ENCODE results near the gene SLC25A20.

SLC25A20 gene

GRCh38 chr3:48934333-48934991 lies 35.8 kb upstream of the SLC25A20 start:
- TF ChIP-seq CTCF (IDR thresholded peaks at IDR 0.05; ENCODE audit: low read length) (no peak), EZH2 (IDR thresholded peaks at IDR 0.05; ENCODE audit: borderline replicate concordance, low read length) (no peak)
- Histone ChIP-seq H2AFZ (ENCODE audit: low read length) (no peak overlapping the region), H3K9ac (ENCODE audit: low read length) (no peak overlapping the region), H3F3A (ENCODE audit: insufficient read depth, low read length) (no peaks in the 10 kb centered on the region), H3K9me3 (ENCODE audit: low read length) (no peaks in the 10 kb centered on the region), H3K79me2 (ENCODE audit: insufficient read depth, low read length) (peaks cover 80% of the 10 kb centered on the region), H3K4me3 (ENCODE audit: low read depth, low read length, poor library complexity, severe bottlenecking) (no peak overlapping the region), H3K4me2 (ENCODE audit: low read length) (no peak overlapping the region), H3K4me1 (ENCODE audit: insufficient read depth, low read length, severe bottlenecking) (no peaks in the 10 kb centered on the region), H3K36me3 (ENCODE audit: insufficient read depth, low read length) (peaks cover 84% of the 10 kb centered on the region), H3K27me3 (ENCODE audit: insufficient read depth, low read length) (no peaks in the 10 kb centered on the region), H3K27ac (ENCODE audit: low read depth, low read length, poor library complexity, severe bottlenecking) (no peak overlapping the region), H4K20me1 (ENCODE audit: insufficient read depth, low read length) (no peaks in the 10 kb centered on the region), H3K9me2 (ENCODE audit: low read depth, low read length) (no peaks in the 10 kb centered on the region)

GRCh38 chr3:48931944-48932580 lies 33.4 kb upstream of the SLC25A20 start:
- Histone ChIP-seq H3K79me2 (ENCODE audit: insufficient read depth, low read length) (peaks cover 90% of the 10 kb centered on the region), H3K9me2 (ENCODE audit: low read depth, low read length) (no peaks in the 10 kb centered on the region), H2AFZ (ENCODE audit: low read length) (no peak overlapping the region), H3K4me3 (ENCODE audit: low read depth, low read length, poor library complexity, severe bottlenecking) (no peak overlapping the region), H3K9me3 (ENCODE audit: low read length) (no peaks in the 10 kb centered on the region), H3F3A (ENCODE audit: insufficient read depth, low read length) (no peaks in the 10 kb centered on the region), H3K9ac (ENCODE audit: low read length) (no peak overlapping the region), H3K4me1 (ENCODE audit: insufficient read depth, low read length, severe bottlenecking) (peaks cover 22% of the 10 kb centered on the region), H3K27ac (ENCODE audit: low read depth, low read length, poor library complexity, severe bottlenecking) (no peak overlapping the region), H3K4me2 (ENCODE audit: low read length) (no peak overlapping the region), H4K20me1 (ENCODE audit: insufficient read depth, low read length) (no peaks in the 10 kb centered on the region), H3K27me3 (ENCODE audit: insufficient read depth, low read length) (no peaks in the 10 kb centered on the region), H3K36me3 (ENCODE audit: insufficient read depth, low read length) (peaks cover 97% of the 10 kb centered on the region)
- no peak for TF ChIP-seq CTCF (IDR thresholded peaks at IDR 0.05; ENCODE audit: low read length)
- TF ChIP-seq EZH2 (IDR thresholded peaks at IDR 0.05; ENCODE audit: borderline replicate concordance, low read length), result no peak

GRCh38 chr3:48930590-48930989 lies 31.9 kb upstream of the SLC25A20 start:
- Histone ChIP-seq H4K20me1 (ENCODE audit: insufficient read depth, low read length) (no peaks in the 10 kb centered on the region), H2AFZ (ENCODE audit: low read length) (no peak overlapping the region), H3K4me3 (ENCODE audit: low read depth, low read length, poor library complexity, severe bottlenecking) (no peak overlapping the region), H3K9me3 (ENCODE audit: low read length) (no peaks in the 10 kb centered on the region), H3K9me2 (ENCODE audit: low read depth, low read length) (no peaks in the 10 kb centered on the region), H3K9ac (ENCODE audit: low read length) (no peak overlapping the region), H3K27me3 (ENCODE audit: insufficient read depth, low read length) (no peaks in the 10 kb centered on the region), H3K36me3 (ENCODE audit: insufficient read depth, low read length) (peaks cover 98% of the 10 kb centered on the region), H3K79me2 (ENCODE audit: insufficient read depth, low read length) (peaks cover 92% of the 10 kb centered on the region), H3K4me1 (ENCODE audit: insufficient read depth, low read length, severe bottlenecking) (peaks cover 25% of the 10 kb centered on the region), H3K27ac (ENCODE audit: low read depth, low read length, poor library complexity, severe bottlenecking) (no peak overlapping the region), H3F3A (ENCODE audit: insufficient read depth, low read length) (no peaks in the 10 kb centered on the region), H3K4me2 (ENCODE audit: low read length) (no peak overlapping the region)
- TF ChIP-seq CTCF (IDR thresholded peaks at IDR 0.05; ENCODE audit: low read length) (no peak), EZH2 (IDR thresholded peaks at IDR 0.05; ENCODE audit: borderline replicate concordance, low read length) (no peak)

Measured in OCI-LY1 (cell line).